DND-41 (cell line): ENCODE results near the gene ZMIZ1.

Source experiments
- CTCF ChIP-seq: IDR thresholded peaks from 2 replicates; pipeline ENCODE4 v1.5.1; 2012; ENCODE audit warnings: borderline replicate concordance, low read length, moderate library complexity, mild to moderate bottlenecking; ENCODE audit not compliant: poor library complexity, severe bottlenecking; ENCODE audit errors: extremely low read depth
- EZH2 ChIP-seq: IDR thresholded peaks from 3 replicates; pipeline ENCODE4 v1.6.1; 2012; ENCODE audit warnings: borderline replicate concordance, low read depth, mild to moderate bottlenecking, moderate library complexity, low read length, inconsistent platforms; ENCODE audit not compliant: severe bottlenecking

GRCh38 chr10:79292891-79293746 lies 224.4 kb downstream of the ZMIZ1 start:
- TF ChIP-seq CTCF: peak; percentile 58
- TF ChIP-seq EZH2: no peak
